ES-I3 (cell line): ENCODE data around the gene EHMT1.

Experiments used
- H3K36me3 ChIP-seq: 2 replicates; pipeline ENCODE4 v1.6.1; 2013; ENCODE audit warnings: mild to moderate bottlenecking, low read length, control low read depth, moderate library complexity; ENCODE audit not compliant: insufficient read depth
- H3K4me1 ChIP-seq: 2 replicates; pipeline ENCODE4 v1.6.1; 2013; ENCODE audit warnings: mild to moderate bottlenecking, control low read depth, low read length; ENCODE audit not compliant: insufficient read depth
- H3K9ac ChIP-seq: 2 replicates; pipeline ENCODE4 v1.6.1; 2013; ENCODE audit warnings: low read depth, mild to moderate bottlenecking, low read length, moderate library complexity
- H3K9me3 ChIP-seq: 2 replicates; pipeline ENCODE4 v1.6.1; 2013; ENCODE audit warnings: mild to moderate bottlenecking, low read length, moderate library complexity; ENCODE audit not compliant: control insufficient read depth, insufficient read depth

The EHMT1 gene

DNA sequence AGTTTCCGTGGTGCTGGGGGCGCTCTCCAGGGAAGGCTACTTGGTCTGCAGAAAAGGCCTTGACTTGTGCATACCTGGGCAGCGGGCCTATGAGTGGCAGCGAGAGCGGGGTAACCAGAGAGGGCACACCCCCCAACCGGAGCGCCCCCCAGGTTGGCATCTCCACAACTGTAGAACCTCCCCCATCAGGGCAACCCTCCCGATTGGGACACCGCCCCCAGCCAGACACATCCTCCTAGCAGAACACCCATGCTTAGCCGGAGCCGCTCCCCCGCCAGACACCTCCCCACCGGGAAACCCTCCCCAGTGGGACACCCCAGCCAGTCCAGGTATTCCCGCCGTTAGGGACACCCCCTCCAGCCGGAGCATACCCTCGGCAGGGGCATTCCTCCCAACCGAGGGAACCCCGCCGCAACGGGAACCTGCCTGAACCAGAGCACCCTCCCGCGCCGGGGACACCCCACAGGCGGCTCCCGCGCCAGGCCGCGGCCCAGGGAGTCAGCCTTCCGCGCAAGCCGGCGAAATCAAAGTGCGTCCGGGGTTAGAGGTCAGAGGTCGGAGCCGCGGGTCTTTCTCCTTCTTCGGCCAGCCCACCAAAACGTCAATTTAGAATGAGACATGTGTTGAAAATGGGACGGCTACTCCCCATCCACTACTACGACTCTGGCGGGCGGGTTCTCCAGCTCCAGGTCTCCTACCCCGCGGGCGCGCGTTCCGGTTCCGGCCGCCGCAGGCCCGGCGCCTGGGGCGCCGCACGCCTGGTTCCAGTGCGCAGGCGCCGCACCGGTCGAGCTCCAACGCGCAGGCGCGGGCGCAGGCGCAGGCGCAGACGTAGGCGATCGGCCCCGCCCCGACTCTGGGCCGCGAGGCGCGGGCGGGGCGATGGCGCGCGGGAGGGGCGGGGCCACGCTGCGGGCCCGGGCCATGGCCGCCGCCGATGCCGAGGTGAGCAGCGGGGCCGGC lies at the start of gene EHMT1:
EHMT1 (plus strand) TSS at position 901 of the 963 bp plus-strand sequence; CDS start at position 925, 24 bp downstream.
- Histone ChIP-seq H3K36me3 (peaks cover 10% of the 10 kb centered on the region), H3K9ac (peak within 1 kb of the TSS; percentile 90), H3K9me3 (no peaks in the 10 kb centered on the region), H3K4me1 (peaks cover 10% of the 10 kb centered on the region; the same call in 1 of the 2 replicates)

- Histone ChIP-seq H3K36me3 (peaks cover 13% of the 10 kb centered on the region), H3K4me1 (no peaks in the 10 kb centered on the region), H3K9ac (no peak overlapping the region), H3K9me3 (no peaks in the 10 kb centered on the region)
These were observed 49.1 kb upstream of the EHMT1 start for GRCh38 chr9:137569609-137570203.

- H3K36me3 ChIP-seq = peaks cover 20% of the 10 kb centered on the region
- no peaks in the 10 kb centered on the region for H3K4me1 ChIP-seq
- H3K9me3 ChIP-seq = no peaks in the 10 kb centered on the region
- no peak overlapping the region for H3K9ac ChIP-seq
These were observed 48.2 kb upstream of the EHMT1 start for GRCh38 chr9:137570566-137570965.

DNA sequence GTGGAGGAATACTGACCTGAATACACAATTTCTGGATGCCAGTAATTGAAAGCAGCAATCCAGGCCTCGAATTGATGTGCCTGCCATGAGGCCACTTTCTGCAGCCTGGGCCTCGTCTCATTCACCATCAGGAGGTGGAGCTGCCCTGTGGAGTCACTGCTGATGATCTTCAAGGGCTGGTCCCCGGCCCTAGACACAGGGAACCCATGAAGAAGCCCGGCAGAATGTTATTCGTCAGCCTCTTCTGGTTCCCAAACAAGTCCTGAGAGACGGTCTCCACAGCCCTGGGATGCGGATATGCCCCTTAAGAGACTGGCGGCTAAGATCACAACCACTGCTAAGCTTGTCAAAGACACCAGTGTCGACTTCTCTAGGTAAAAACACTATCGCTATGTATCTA lies 44.6 kb upstream of the EHMT1 start:
- Histone ChIP-seq H3K9me3 (no peaks in the 10 kb centered on the region), H3K4me1 (peaks cover 6% of the 10 kb centered on the region), H3K36me3 (peaks cover 22% of the 10 kb centered on the region), H3K9ac (no peak overlapping the region)

GRCh38 chr9:137575364-137575715 lies 43.5 kb upstream of the EHMT1 start:
- H3K36me3 ChIP-seq = peaks cover 22% of the 10 kb centered on the region
- H3K4me1 ChIP-seq = peaks cover 7% of the 10 kb centered on the region
- H3K9ac ChIP-seq = no peak overlapping the region
- no peaks in the 10 kb centered on the region for H3K9me3 ChIP-seq

- H3K9me3 ChIP-seq = no peaks in the 10 kb centered on the region
- no peak overlapping the region for H3K9ac ChIP-seq
- H3K36me3 ChIP-seq = peaks cover 22% of the 10 kb centered on the region
These were observed 42.9 kb upstream of the EHMT1 start for GRCh38 chr9:137575716-137576411.

DNA sequence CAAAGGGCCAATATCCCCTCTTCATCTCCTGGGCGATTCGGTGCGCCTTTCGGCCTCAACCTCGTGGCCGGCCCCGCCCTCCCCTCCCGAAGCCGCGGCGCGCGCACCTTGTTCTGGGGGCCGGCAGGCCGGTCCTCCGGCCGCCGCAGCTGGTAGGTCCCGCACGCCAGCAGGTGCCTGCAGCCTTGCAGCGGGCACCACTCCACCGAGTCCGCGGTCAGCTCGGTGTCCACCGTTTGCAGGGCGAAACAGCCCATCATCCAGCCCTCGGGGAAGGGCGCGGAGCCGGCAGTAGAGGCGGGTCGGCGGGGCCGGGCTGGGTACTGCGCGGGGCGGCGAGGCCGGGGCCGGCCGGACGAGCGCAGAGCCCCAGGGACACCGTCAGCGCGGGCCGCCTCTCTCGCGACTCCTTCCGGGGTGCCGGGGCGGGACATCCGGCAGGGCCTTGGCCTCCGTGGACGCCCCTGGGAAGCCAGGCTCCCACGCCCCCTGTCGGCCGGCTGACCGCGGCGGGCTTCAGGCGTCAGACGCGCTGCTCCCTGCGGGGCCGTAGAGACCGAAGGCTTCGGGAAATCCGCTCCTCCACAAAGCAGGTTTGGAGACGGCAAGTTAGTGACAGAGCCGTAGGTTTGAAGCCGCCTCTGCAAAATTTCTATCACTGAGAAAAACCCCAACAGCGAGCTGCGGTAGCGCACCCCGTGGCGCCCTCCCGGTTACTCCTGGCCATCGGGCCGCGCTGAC lies 40.1 kb upstream of the EHMT1 start, which contains the start of gene DPH7:
DPH7 (minus strand) TSS at position 408 of the 741 bp plus-strand sequence; CDS start at position 260, 148 bp downstream.
- peaks cover 15% of the 10 kb centered on the region for H3K36me3 ChIP-seq

More at GRCh38 chr9:137575716-137576411, 42.9 kb upstream of the EHMT1 start:
- peaks cover 10% of the 10 kb centered on the region for H3K4me1 ChIP-seq

GRCh38 chr9:137579259-137579604 lies 39.6 kb upstream of the EHMT1 start:
- H3K9ac ChIP-seq = peak overlapping the region; percentile 93; the same call in 1 of the 2 replicates
- peaks cover 11% of the 10 kb centered on the region for H3K36me3 ChIP-seq
- H3K9me3 ChIP-seq = no peaks in the 10 kb centered on the region
- peaks cover 10% of the 10 kb centered on the region for H3K4me1 ChIP-seq

More for the DNA sequence above, 40.1 kb upstream of the EHMT1 start, which contains the start of gene DPH7:
- Histone ChIP-seq H3K4me1 (peaks cover 10% of the 10 kb centered on the region), H3K9ac (peak within 1 kb of the TSS; percentile 93), H3K9me3 (no peaks in the 10 kb centered on the region)

DNA sequence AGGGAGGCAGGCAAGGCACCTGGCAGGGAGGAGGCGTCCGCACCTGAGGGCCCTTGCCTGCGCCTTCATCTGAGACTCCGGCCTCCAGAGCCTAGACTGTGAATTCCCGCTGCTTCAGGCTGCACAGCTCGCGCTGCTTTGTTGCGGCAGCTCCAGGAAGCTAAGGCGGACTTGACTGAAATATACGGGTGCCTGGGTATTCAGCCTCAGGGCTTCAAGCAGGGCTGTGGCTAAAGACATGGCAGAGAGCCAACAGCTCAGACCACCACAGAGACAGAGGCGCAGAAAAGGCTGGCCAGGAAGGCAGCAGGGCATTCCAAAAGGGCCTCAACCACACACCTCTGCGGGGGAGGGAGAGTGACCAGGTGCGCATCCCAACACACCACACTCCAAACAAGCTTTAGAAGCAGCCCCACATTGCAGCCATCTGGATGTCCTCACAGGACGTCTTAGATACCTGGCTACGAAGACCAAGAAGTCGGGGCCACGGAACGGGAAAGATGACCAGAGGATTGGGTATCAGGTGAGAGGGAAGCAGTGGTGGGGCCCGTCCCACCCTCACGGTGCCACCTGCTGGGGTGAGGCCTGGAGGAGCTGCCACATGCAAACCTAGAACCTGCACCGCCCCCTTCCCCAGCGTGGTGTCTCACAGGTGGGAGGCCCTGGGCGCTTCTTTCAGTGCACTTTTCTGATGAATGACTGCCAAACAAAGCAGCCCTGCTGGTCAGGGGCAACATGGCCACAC lies 38.4 kb upstream of the EHMT1 start:
- H3K36me3 ChIP-seq = peaks cover 4% of the 10 kb centered on the region
- H3K9me3 ChIP-seq = no peaks in the 10 kb centered on the region
- peaks cover 10% of the 10 kb centered on the region for H3K4me1 ChIP-seq
- H3K9ac ChIP-seq = no peak overlapping the region

GRCh38 chr9:137580954-137581322 lies 37.9 kb upstream of the EHMT1 start:
- H3K4me1 ChIP-seq = peaks cover 10% of the 10 kb centered on the region
- no peaks in the 10 kb centered on the region; the same call in 1 of the 2 replicates for H3K36me3 ChIP-seq
- H3K9me3 ChIP-seq = no peaks in the 10 kb centered on the region
- no peak overlapping the region for H3K9ac ChIP-seq

- Histone ChIP-seq H3K9me3 (no peaks in the 10 kb centered on the region), H3K4me1 (peaks cover 10% of the 10 kb centered on the region), H3K9ac (no peak overlapping the region), H3K36me3 (no peaks in the 10 kb centered on the region; the same call in 1 of the 2 replicates)
These were observed 37.2 kb upstream of the EHMT1 start for GRCh38 chr9:137581361-137582285.

- Histone ChIP-seq H3K9ac (no peak overlapping the region), H3K9me3 (no peaks in the 10 kb centered on the region), H3K4me1 (peaks cover 8% of the 10 kb centered on the region), H3K36me3 (no peaks in the 10 kb centered on the region; the same call in 1 of the 2 replicates)
These were observed 36.4 kb upstream of the EHMT1 start for GRCh38 chr9:137582286-137582860.
